ENCODE measurements around the gene CIPC.
A peak's percentile ranks its signal among the peaks of the same experiment; 100 is the strongest.

The CIPC gene

GRCh38 chr14:77076113-77076631 is 21.9 kb upstream of the CIPC start:
- peak overlapping the region; percentile 96 for H3K27ac ChIP-seq
- no peaks in the 10 kb centered on the region for H3K9me3 ChIP-seq
- H3K4me1 ChIP-seq (ENCODE audit: control insufficient read depth in 1 of 2, insufficient read depth in 1 of 2, low read depth in 1 of 2, low read length in 1 of 2) = peaks cover 53 to 66% of the 10 kb centered on the region in 2 experiments
- no peaks in the 10 kb centered on the region for H3K36me3 ChIP-seq
- H3K27me3 ChIP-seq = no peaks in the 10 kb centered on the region
- H3K4me3 ChIP-seq (ENCODE audit: low read depth in 1 of 2, low read length in 1 of 2) = peak overlapping the region; percentile 43 to 53
- TF ChIP-seq CTCF (IDR thresholded peaks at IDR 0.05) = no peak

GRCh38 chr14:77077040-77077439 is 21.0 kb upstream of the CIPC start:
- peak overlapping the region; percentile 96 for H3K27ac ChIP-seq
- no peak for TF ChIP-seq CTCF (IDR thresholded peaks at IDR 0.05)

GRCh38 chr14:77082356-77082755 is 15.7 kb upstream of the CIPC start:
- Histone ChIP-seq H3K27me3 (no peaks in the 10 kb centered on the region), H3K4me1 (ENCODE audit: control insufficient read depth in 1 of 2, insufficient read depth in 1 of 2, low read depth in 1 of 2, low read length in 1 of 2) (peaks cover 16 to 29% of the 10 kb centered on the region in 2 experiments), H3K27ac (no peak overlapping the region), H3K4me3 (ENCODE audit: low read depth in 1 of 2, low read length in 1 of 2) (no peak overlapping the region), H3K9me3 (no peaks in the 10 kb centered on the region), H3K36me3 (no peaks in the 10 kb centered on the region)
- no peak for TF ChIP-seq CTCF (IDR thresholded peaks at IDR 0.05)

More at GRCh38 chr14:77077040-77077439, 21.0 kb upstream of the CIPC start:
- Histone ChIP-seq H3K4me3 (ENCODE audit: low read depth in 1 of 2, low read length in 1 of 2) (peak overlapping the region; percentile 43 to 53), H3K4me1 (ENCODE audit: control insufficient read depth in 1 of 2, insufficient read depth in 1 of 2, low read depth in 1 of 2, low read length in 1 of 2) (peaks cover 45 to 57% of the 10 kb centered on the region in 2 experiments), H3K27me3 (no peaks in the 10 kb centered on the region), H3K36me3 (no peaks in the 10 kb centered on the region), H3K9me3 (no peaks in the 10 kb centered on the region)

GRCh38 chr14:77083082-77083481 is 15.0 kb upstream of the CIPC start:
- no peak overlapping the region for H3K27ac ChIP-seq
- peaks cover 9 to 22% of the 10 kb centered on the region in 2 experiments for H3K4me1 ChIP-seq (ENCODE audit: control insufficient read depth in 1 of 2, insufficient read depth in 1 of 2, low read depth in 1 of 2, low read length in 1 of 2)
- no peak for TF ChIP-seq CTCF (IDR thresholded peaks at IDR 0.05)
- H3K36me3 ChIP-seq = no peaks in the 10 kb centered on the region
- H3K27me3 ChIP-seq = no peaks in the 10 kb centered on the region
- no peak overlapping the region for H3K4me3 ChIP-seq (ENCODE audit: low read depth in 1 of 2, low read length in 1 of 2)
- no peaks in the 10 kb centered on the region for H3K9me3 ChIP-seq

GRCh38 chr14:77084985-77085384 is 13.1 kb upstream of the CIPC start:
- Histone ChIP-seq H3K4me3 (ENCODE audit: low read depth in 1 of 2, low read length in 1 of 2) (no peak overlapping the region), H3K27ac (peak overlapping the region; percentile 62)
- TF ChIP-seq CTCF (IDR thresholded peaks at IDR 0.05) = no peak

More at GRCh38 chr14:77084985-77085384, 13.1 kb upstream of the CIPC start:
- H3K27me3 ChIP-seq = no peaks in the 10 kb centered on the region
- H3K9me3 ChIP-seq = no peaks in the 10 kb centered on the region
- H3K4me1 ChIP-seq (ENCODE audit: control insufficient read depth in 1 of 2, insufficient read depth in 1 of 2, low read depth in 1 of 2, low read length in 1 of 2) = peaks cover 2 to 15% of the 10 kb centered on the region in 2 experiments
- no peaks in the 10 kb centered on the region for H3K36me3 ChIP-seq
